Measurements from ENCODE around the gene RACK1. TPM values are rescaled to one million over a fixed set of nuclear protein-coding genes. Genes with fewer than 3 reads are reported as not detected.

The RACK1 gene
- polyA plus RNA-seq, 2 of the 4 experiments (the other 2 are of a cell fraction), result 2,590 to 3,139 TPM

- 89% methylated on average over 6 of the region's 6 CpGs for WGBS (ENCODE audit: missing lambda C conversion rate)
- CTCF ChIA-PET, result no interaction called here
- no peaks in the 10 kb centered on the region for H3K9me3 ChIP-seq
- no peak for TF ChIP-seq PHF8 (IDR thresholded peaks at IDR 0.05; ENCODE audit: borderline replicate concordance, low read depth)
- no peak for TF ChIP-seq CEBPB (IDR thresholded peaks at IDR 0.05)
- no peaks in the 10 kb centered on the region; the same call in 2 of the 3 replicates for H3K4me1 ChIP-seq
- H3K4me2 ChIP-seq, result no peak overlapping the region
- H3K4me3 ChIP-seq, result no peak overlapping the region
- H3K27ac ChIP-seq, result no peak overlapping the region
- FAIRE-seq, result no peak
- no peak for DNase-seq (ENCODE audit: low read depth in 1 of 2, low spot score in 1 of 2)
- ATAC-seq, result no peak
- POLR2A ChIA-PET, result interaction anchor here (1.1 kb wide), 1 partner anchor 31 kb away, joined by 4 read pairs; no protein-coding TSS in a partner anchor
Observed at GRCh38 chr5:181230551-181230950, 13.2 kb downstream of the RACK1 start.

GRCh38 chr5:181229996-181230395 lies 13.7 kb downstream of the RACK1 start:
- Histone ChIP-seq H3K4me2 (no peak overlapping the region), H3K9me3 (no peaks in the 10 kb centered on the region), H3K27ac (no peak overlapping the region), H3K4me1 (peaks cover 2% of the 10 kb centered on the region; the same call in 2 of the 3 replicates), H3K4me3 (no peak overlapping the region)
- 93% methylated on average over 13 of the region's 13 CpGs for WGBS (ENCODE audit: missing lambda C conversion rate)
- POLR2A ChIA-PET, result interaction anchor here (1.0 to 1.1 kb wide), 2 partner anchors 8 to 32 kb away, joined by 3 to 4 read pairs; no protein-coding TSS in a partner anchor
- CTCF ChIA-PET, result interaction anchor here (0.8 kb wide), 1 partner anchor 46 kb away, joined by 3 read pairs; no protein-coding TSS in a partner anchor
- no peak for DNase-seq (ENCODE audit: low read depth in 1 of 2, low spot score in 1 of 2)
- TF ChIP-seq ZSCAN20 (CRISPR knock-in tag; IDR thresholded peaks at IDR 0.05) (no peak), CHD4 (IDR thresholded peaks at IDR 0.05; ENCODE audit: borderline replicate concordance) (no peak), MAFK (IDR thresholded peaks at IDR 0.05; ENCODE audit: partially characterized antibody) (no peak), EP300 (IDR thresholded peaks at IDR 0.05) (no peak), RARB (CRISPR knock-in tag; IDR thresholded peaks at IDR 0.05) (no peak), ZFP36 (IDR thresholded peaks at IDR 0.05; ENCODE audit: borderline replicate concordance, partially characterized antibody) (no peak), CEBPB (IDR thresholded peaks at IDR 0.05) (no peak)
- TF ChIP-seq, protein P1, sequence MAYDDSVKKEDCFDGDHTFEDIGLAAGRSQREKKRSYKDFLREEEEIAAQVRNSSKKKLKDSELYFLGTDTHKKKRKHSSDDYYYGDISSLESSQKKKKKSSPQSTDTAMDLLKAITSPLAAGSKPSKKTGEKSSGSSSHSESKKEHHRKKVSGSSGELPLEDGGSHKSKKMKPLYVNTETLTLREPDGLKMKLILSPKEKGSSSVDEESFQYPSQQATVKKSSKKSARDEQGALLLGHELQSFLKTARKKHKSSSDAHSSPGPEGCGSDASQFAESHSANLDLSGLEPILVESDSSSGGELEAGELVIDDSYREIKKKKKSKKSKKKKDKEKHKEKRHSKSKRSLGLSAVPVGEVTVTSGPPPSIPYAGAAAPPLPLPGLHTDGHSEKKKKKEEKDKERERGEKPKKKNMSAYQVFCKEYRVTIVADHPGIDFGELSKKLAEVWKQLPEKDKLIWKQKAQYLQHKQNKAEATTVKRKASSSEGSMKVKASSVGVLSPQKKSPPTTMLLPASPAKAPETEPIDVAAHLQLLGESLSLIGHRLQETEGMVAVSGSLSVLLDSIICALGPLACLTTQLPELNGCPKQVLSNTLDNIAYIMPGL (CRISPR knock-in tag; IDR thresholded peaks at IDR 0.05; ENCODE audit: borderline replicate concordance), result no peak
- TF ChIP-seq, protein P2, sequence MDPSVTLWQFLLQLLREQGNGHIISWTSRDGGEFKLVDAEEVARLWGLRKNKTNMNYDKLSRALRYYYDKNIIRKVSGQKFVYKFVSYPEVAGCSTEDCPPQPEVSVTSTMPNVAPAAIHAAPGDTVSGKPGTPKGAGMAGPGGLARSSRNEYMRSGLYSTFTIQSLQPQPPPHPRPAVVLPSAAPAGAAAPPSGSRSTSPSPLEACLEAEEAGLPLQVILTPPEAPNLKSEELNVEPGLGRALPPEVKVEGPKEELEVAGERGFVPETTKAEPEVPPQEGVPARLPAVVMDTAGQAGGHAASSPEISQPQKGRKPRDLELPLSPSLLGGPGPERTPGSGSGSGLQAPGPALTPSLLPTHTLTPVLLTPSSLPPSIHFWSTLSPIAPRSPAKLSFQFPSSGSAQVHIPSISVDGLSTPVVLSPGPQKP (IDR thresholded peaks at IDR 0.05; ENCODE audit: low read depth, low read length), result no peak
- ATAC-seq, result no peak
- FAIRE-seq, result no peak

GRCh38 chr5:181224390-181225229 lies 19.1 kb downstream of the RACK1 start:
- Histone ChIP-seq H3K27ac (peak overlapping the region; percentile 95 to 98), H3K9me3 (no peaks in the 10 kb centered on the region), H3K4me1 (peaks cover 16% of the 10 kb centered on the region), H3K4me2 (peak overlapping the region; percentile 85), H3K4me3 (peak overlapping the region; percentile 90)
- POLR2A ChIA-PET, result interaction anchor here (1.9 kb wide), 1 partner anchor 17 kb away, joined by 9 read pairs; no protein-coding TSS in a partner anchor
- whole genome bisulfite sequencing (ENCODE audit: missing lambda C conversion rate), result 78% methylated on average over 15 of the region's 22 CpGs
- FAIRE-seq (no peak), DNase-seq (ENCODE audit: low read depth in 1 of 2, low spot score in 1 of 2) (no peak), ATAC-seq (no peak)
- CTCF ChIA-PET, result interaction anchor here (0.9 to 1.6 kb wide), 3 partner anchors 20 to 37 kb away, joined by 3 to 5 read pairs (median 3); partner anchors contain the start of gene TRIM7
- TF ChIP-seq HDAC2 (IDR thresholded peaks at IDR 0.05), result no peak
- TF ChIP-seq MAFK (IDR thresholded peaks at IDR 0.05; ENCODE audit: partially characterized antibody), result peak; percentile 57
- no peak for TF ChIP-seq NR3C1 (IDR thresholded peaks at IDR 0.05)
- TF ChIP-seq, protein P3, sequence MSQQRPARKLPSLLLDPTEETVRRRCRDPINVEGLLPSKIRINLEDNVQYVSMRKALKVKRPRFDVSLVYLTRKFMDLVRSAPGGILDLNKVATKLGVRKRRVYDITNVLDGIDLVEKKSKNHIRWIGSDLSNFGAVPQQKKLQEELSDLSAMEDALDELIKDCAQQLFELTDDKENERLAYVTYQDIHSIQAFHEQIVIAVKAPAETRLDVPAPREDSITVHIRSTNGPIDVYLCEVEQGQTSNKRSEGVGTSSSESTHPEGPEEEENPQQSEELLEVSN (IDR thresholded peaks at IDR 0.05; ENCODE audit: borderline replicate concordance, low read depth), result no peak

Measured in A549 (cell line).